Measurements from ENCODE around the gene DISC1. TPM values are rescaled to one million over a fixed set of nuclear protein-coding genes. Genes with fewer than 3 reads are reported as not detected.

Gene DISC1
- total and polyA plus RNA-seq, 2 experiments from 2014 or later = 2.1 to 6.5 TPM

DNA sequence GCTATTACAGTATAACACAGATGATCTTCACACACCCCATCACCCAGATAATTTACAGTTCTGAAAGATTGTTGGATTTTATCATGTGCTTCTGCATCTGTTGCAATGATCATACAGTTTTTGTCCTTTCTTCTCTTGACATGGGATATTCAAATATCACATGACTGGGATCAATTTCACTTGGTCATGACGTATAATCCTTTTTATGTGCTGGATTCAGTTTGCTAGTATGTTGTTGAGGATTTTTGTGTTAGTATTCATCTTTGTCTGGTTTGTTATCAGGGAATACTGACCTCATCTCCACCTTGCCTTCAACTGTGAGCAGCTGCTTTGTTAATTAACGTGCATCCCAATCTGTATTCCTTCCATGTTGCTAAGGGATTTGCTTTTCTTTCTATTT lies 44.7 kb upstream of the DISC1 start:
- no peaks in the 10 kb centered on the region for H3K27me3 ChIP-seq (ENCODE audit: insufficient read depth)
- no peaks in the 10 kb centered on the region for H4K20me1 ChIP-seq (replicated peaks; ENCODE audit: insufficient read depth)
- no peaks in the 10 kb centered on the region for H3F3A ChIP-seq (replicated peaks; ENCODE audit: low read depth)
- no peaks in the 10 kb centered on the region for H3K27me3 Mint-ChIP-seq (ENCODE audit: insufficient read depth, low read depth, poor library complexity)
- H3K9me2 ChIP-seq (ENCODE audit: insufficient read depth) = no peaks in the 10 kb centered on the region
- DNase-seq (ENCODE audit: low spot score) = no peak
- TF ChIP-seq EZH2phosphoT487 (IDR thresholded peaks at IDR 0.05; ENCODE audit: unreplicated experiment) = no peak
- no peak overlapping the region for H3K4me3 ChIP-seq
- no peaks in the 10 kb centered on the region for H3K79me2 ChIP-seq (replicated peaks; ENCODE audit: insufficient read depth)
- H3K9me3 Mint-ChIP-seq = no peaks in the 10 kb centered on the region
- no peaks in the 10 kb centered on the region for H3K4me1 Mint-ChIP-seq
- H2AFZ ChIP-seq = no peak overlapping the region
- H3K36me3 Mint-ChIP-seq (ENCODE audit: low read depth) = no peaks in the 10 kb centered on the region
- H3K4me1 ChIP-seq (ENCODE audit: insufficient read depth) = no peaks in the 10 kb centered on the region
- H3K36me3 ChIP-seq (ENCODE audit: insufficient read depth) = no peaks in the 10 kb centered on the region
- H3K4me3 Mint-ChIP-seq = no peak overlapping the region
- H3K27ac Mint-ChIP-seq = no peak overlapping the region
- ATAC-seq = no peak
- H3K27ac ChIP-seq (ENCODE audit: low read depth) = no peak overlapping the region
- H3K4me2 ChIP-seq = no peak overlapping the region

DNA sequence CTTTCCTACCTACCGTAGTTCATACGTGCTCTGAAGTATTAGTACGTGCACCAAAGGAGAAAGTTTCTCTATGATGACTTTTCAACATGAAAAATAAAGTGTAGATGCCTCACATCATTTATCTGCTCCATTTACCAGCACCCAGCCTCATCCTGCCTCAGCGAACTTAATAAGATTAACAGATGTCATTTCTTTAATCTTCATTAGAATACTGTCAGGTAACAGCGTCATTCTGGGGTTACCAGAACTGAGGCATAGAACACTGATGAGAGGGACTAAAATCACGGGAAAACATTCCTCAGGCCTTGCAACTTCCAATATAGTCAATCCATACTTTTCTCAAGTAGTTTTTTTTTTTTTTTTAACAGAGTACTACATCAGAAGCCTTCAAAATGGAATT lies 43.2 kb upstream of the DISC1 start:
- Mint-ChIP-seq H3K4me3 (no peak overlapping the region), H3K4me1 (no peaks in the 10 kb centered on the region; the same call in 2 of the 3 replicates)

DNA sequence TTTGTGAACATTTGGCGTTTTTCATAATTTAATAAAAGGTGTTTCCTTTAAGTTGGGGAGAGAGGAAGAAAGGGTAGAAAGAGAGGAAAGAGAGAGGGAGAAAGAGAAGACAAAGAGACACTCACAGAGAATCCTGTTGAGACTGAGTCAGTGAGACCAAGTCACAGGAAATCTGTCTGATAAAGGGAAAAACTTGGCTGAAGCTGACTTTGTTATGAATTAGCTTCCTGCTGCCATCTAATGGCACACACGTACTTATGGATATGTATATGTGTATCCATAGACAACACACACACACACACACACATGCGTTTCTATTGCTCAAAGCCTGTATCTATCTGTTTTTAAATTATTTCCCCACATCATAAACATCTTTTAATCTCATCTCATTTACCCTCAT lies 42.5 kb upstream of the DISC1 start:
- no peaks in the 10 kb centered on the region; the same call in 1 of the 2 replicates for H4K20me1 ChIP-seq (replicated peaks; ENCODE audit: insufficient read depth)
- Mint-ChIP-seq H3K27me3 (ENCODE audit: insufficient read depth, low read depth, poor library complexity) (no peaks in the 10 kb centered on the region), H3K36me3 (ENCODE audit: low read depth) (no peaks in the 10 kb centered on the region), H3K9me3 (no peaks in the 10 kb centered on the region), H3K27ac (no peak overlapping the region), H3K4me3 (no peak overlapping the region), H3K4me1 (no peaks in the 10 kb centered on the region; the same call in 2 of the 3 replicates)
- ATAC-seq (no peak), DNase-seq (ENCODE audit: low spot score) (no peak)
- H3K36me3 ChIP-seq (ENCODE audit: insufficient read depth) = no peaks in the 10 kb centered on the region
- no peaks in the 10 kb centered on the region for H3K9me2 ChIP-seq (ENCODE audit: insufficient read depth)
- TF ChIP-seq CTCF (conservative IDR thresholded peaks at IDR 0.05; ENCODE audit: low read depth in 2 of 2) = peak in 1 of 2 experiments; percentile 17; a peak in 1 of 4 replicates
- TF ChIP-seq, protein P1, sequence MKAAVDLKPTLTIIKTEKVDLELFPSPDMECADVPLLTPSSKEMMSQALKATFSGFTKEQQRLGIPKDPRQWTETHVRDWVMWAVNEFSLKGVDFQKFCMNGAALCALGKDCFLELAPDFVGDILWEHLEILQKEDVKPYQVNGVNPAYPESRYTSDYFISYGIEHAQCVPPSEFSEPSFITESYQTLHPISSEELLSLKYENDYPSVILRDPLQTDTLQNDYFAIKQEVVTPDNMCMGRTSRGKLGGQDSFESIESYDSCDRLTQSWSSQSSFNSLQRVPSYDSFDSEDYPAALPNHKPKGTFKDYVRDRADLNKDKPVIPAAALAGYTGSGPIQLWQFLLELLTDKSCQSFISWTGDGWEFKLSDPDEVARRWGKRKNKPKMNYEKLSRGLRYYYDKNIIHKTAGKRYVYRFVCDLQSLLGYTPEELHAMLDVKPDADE (IDR thresholded peaks at IDR 0.05) = no peak
- H3K27ac ChIP-seq (ENCODE audit: low read depth) = no peak overlapping the region
- H3K79me2 ChIP-seq (replicated peaks; ENCODE audit: insufficient read depth) = no peaks in the 10 kb centered on the region
- H2AFZ ChIP-seq = no peak overlapping the region
- H3K4me2 ChIP-seq = no peak overlapping the region
- no peaks in the 10 kb centered on the region for H3F3A ChIP-seq (replicated peaks; ENCODE audit: low read depth)
- H3K27me3 ChIP-seq (ENCODE audit: insufficient read depth) = no peaks in the 10 kb centered on the region
- no peak overlapping the region for H3K4me3 ChIP-seq
- H3K4me1 ChIP-seq (ENCODE audit: insufficient read depth) = no peaks in the 10 kb centered on the region

More for the DNA sequence above, 43.2 kb upstream of the DISC1 start:
- H4K20me1 ChIP-seq (replicated peaks; ENCODE audit: insufficient read depth) = no peaks in the 10 kb centered on the region
- Mint-ChIP-seq H3K9me3 (no peaks in the 10 kb centered on the region), H3K27ac (no peak overlapping the region), H3K27me3 (ENCODE audit: insufficient read depth, low read depth, poor library complexity) (no peaks in the 10 kb centered on the region), H3K36me3 (ENCODE audit: low read depth) (no peaks in the 10 kb centered on the region)
- H3K79me2 ChIP-seq (replicated peaks; ENCODE audit: insufficient read depth) = no peaks in the 10 kb centered on the region
- no peak overlapping the region for H3K27ac ChIP-seq (ENCODE audit: low read depth)
- H3K36me3 ChIP-seq (ENCODE audit: insufficient read depth) = no peaks in the 10 kb centered on the region
- no peak for DNase-seq (ENCODE audit: low spot score)
- no peak for TF ChIP-seq CTCF (conservative IDR thresholded peaks at IDR 0.05; ENCODE audit: low read depth in 2 of 2)
- no peak overlapping the region for H3K4me3 ChIP-seq
- H3K4me1 ChIP-seq (ENCODE audit: insufficient read depth) = no peaks in the 10 kb centered on the region
- no peak overlapping the region for H3K4me2 ChIP-seq
- H2AFZ ChIP-seq = no peak overlapping the region
- H3F3A ChIP-seq (replicated peaks; ENCODE audit: low read depth) = no peaks in the 10 kb centered on the region
- no peaks in the 10 kb centered on the region for H3K9me2 ChIP-seq (ENCODE audit: insufficient read depth)
- ATAC-seq = no peak
- no peaks in the 10 kb centered on the region for H3K27me3 ChIP-seq (ENCODE audit: insufficient read depth)
